SJSA1 (cell line): ENCODE results near the gene TUBB6. TPM values are rescaled to one million over a fixed set of nuclear protein-coding genes. Genes with fewer than 3 reads are reported as not detected.

Experiments
- DNase-seq, 2 experiments: peaks; one replicate each; pipeline ENCODE4 v3.0.0-alpha.2; 2015 to 2020; ENCODE audit warnings: low spot score in 2 of 2, low read depth in 1 of 2
- H3K27ac ChIP-seq: fragments of 250-450 bp; sonication (Bioruptor Pico); 2 replicates; pipeline ENCODE4 v1.5.1; 2020; ENCODE audit warnings: mild to moderate bottlenecking, moderate library complexity
- H3K27me3 ChIP-seq: fragments of 250-450 bp; sonication (Bioruptor Pico); replicated peaks from 2 replicates; pipeline ENCODE4 v1.5.1; 2020; ENCODE audit warnings: mild to moderate bottlenecking, moderate library complexity
- H3K36me3 ChIP-seq: fragments of 250-450 bp; sonication (Bioruptor Pico); 2 replicates; pipeline ENCODE4 v1.5.1; 2020; ENCODE audit warnings: mild to moderate bottlenecking
- H3K4me1 ChIP-seq: fragments of 250-450 bp; sonication (Bioruptor Pico); replicated peaks from 2 replicates; pipeline ENCODE4 v1.6.1; 2021; ENCODE audit warnings: mild to moderate bottlenecking
- H3K4me3 ChIP-seq: fragments of 250-450 bp; sonication (Bioruptor Pico); 2 replicates; pipeline ENCODE4 v1.5.1; 2020; ENCODE audit warnings: mild to moderate bottlenecking
- H3K9me3 ChIP-seq: fragments of 250-450 bp; sonication (Bioruptor Pico); replicated peaks from 2 replicates; pipeline ENCODE4 v1.5.1; 2020; ENCODE audit warnings: mild to moderate bottlenecking
- total RNA-seq: library from RNA; depleted of rRNA; stranded (reverse); fragments of >200 nt; shearing (Covaris generic); gene quantifications from 2 replicates; pipeline ENCODE4 v1.2.3, GENCODE V29; 2014

TUBB6 gene
- total RNA-seq, 1 experiment from 2014 or later, result 738 TPM

DNA sequence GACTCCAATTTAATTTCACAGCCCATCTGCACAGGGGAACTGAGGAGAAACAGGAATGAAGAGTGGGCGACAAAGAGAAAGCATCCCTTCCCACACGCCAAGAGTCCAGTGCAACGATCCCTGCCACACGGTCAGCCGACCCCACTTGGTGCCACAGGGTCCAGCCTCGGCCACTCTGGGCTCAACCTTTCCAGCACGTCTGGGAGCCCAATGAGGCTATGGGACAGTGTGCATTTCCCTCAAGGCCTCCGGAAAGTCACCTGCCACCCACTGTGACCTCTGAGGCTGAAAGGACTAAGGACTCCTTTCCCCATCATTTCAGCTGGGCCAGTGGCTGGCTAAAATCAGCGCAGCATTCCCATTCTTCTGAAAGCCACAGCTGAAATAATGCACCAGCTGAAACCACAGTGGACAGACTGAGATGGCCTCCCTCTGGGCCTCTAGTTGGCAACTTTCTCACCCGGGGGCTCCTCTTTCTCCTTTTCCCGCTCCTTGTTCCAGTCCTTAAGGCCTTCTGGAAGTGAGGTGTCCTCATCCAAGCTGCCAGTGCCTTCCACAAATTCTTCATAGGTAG is 21.2 kb downstream of the TUBB6 start:
- no peak for DNase-seq
- Histone ChIP-seq H3K9me3 (no peaks in the 10 kb centered on the region), H3K4me1 (peaks cover 5% of the 10 kb centered on the region), H3K4me3 (no peak overlapping the region), H3K36me3 (peaks cover 78% of the 10 kb centered on the region), H3K27me3 (no peaks in the 10 kb centered on the region), H3K27ac (no peak overlapping the region)

DNA sequence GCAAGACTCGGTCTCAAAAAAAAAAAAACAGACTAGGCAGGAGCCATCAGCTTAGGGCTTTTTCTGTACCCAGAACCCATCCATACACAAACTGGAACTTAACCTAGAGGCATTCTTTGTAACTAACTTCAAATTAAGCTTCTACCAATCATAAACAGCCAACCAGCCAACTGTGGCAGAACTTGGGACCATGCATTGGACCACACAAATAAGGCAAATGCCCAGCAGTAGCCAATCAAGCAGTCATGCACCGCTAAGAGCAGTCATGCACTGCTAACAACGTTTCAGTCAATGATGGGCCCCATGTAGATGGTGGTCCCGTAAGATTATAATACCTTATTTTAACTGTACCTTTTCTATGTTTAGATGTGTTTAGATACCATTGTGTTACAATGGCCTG is 22.7 kb downstream of the TUBB6 start:
- Histone ChIP-seq H3K36me3 (peaks cover 76% of the 10 kb centered on the region), H3K4me3 (no peak overlapping the region), H3K27me3 (no peaks in the 10 kb centered on the region), H3K27ac (no peak overlapping the region), H3K4me1 (peaks cover 5% of the 10 kb centered on the region), H3K9me3 (no peaks in the 10 kb centered on the region)
- no peak for DNase-seq

DNA sequence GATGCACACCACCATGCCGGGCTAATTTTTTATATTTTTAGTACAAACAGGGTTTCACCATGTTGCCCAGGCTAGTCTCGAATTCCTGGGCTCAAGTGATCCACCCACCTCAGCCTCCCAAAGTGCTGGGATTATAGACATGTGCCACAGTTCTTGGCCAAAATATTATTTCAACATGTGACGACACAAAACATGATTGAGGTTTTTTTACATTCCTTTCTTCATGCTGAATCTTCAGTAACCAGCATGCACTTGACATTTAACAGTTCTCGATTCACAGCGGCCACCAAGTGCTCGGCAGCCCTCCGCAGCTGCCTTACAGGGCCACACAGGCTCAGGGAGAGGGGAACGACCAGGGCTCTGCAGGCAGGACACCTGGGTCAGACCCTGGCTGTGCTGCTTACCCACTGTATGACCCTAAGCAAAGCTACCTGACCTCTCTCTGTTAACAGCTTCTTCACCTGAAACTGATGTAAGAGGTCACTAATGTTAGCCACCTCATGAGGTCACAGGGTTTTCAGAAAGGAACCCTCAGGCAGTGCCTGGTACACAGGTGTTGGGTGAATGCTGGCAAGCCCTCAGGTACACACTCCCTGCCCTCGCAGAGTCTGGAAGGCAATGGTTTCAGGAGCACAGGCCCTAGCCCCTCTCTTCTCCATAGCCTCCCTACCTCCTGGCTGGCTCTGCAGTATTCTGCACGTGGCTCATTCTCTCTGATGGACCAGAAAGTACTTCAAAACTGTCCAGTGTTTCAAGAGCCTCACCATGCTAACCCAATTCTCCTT is 25.7 kb downstream of the TUBB6 start:
- Histone ChIP-seq H3K4me1 (peaks cover 16% of the 10 kb centered on the region), H3K27ac (no peak overlapping the region), H3K9me3 (no peaks in the 10 kb centered on the region), H3K4me3 (no peak overlapping the region), H3K27me3 (no peaks in the 10 kb centered on the region), H3K36me3 (peaks cover 73% of the 10 kb centered on the region)
- DNase-seq, result no peak

DNA sequence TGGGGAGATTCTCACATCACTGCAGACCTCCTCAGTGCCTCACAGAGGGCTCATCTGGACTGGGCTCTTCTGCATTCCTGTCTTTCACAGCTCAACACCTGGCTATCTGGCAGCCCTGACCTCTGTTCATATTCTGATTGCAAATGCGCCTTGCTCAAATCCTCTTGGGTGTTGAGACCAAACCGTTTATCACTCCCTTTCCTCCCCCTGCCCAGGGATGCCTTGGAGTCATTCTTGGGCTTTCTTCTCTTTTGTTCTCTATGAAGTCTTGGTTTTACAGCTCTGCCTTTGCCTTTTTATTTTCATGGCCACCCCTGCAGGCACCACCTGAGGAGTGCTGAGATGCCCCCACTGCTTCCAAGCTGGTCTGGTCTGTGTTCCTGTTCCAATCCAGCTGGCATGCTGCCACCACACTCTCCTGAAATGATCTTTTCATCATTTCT is 26.3 kb downstream of the TUBB6 start:
- H3K27me3 ChIP-seq, result no peaks in the 10 kb centered on the region
- H3K9me3 ChIP-seq, result no peaks in the 10 kb centered on the region
- H3K27ac ChIP-seq, result no peak overlapping the region
- no peak for DNase-seq
- H3K36me3 ChIP-seq, result peaks cover 68% of the 10 kb centered on the region
- no peak overlapping the region for H3K4me3 ChIP-seq
- H3K4me1 ChIP-seq, result peaks cover 16% of the 10 kb centered on the region

DNA sequence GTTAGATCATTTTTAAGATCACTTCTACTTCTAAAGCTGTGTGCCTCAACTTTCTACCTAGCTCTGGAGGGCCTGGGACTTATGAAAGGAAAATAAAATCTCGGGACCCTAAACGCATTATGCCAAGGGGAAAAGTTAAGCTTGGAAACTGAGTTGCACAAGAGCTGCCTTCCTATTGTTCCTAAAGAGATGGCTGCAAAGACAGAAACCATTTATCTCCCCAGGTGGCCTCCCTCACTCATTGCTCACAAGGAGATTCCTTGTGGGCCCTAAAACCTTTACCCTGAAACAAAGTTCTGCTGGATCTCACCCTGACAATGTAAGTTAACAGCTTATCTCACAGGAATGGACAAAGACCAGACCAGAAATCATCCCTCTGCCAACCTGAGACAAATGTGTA is 26.8 kb downstream of the TUBB6 start:
- DNase-seq, result no peak
- Histone ChIP-seq H3K27me3 (no peaks in the 10 kb centered on the region), H3K27ac (no peak overlapping the region), H3K4me1 (peaks cover 16% of the 10 kb centered on the region), H3K9me3 (no peaks in the 10 kb centered on the region), H3K36me3 (peaks cover 64% of the 10 kb centered on the region), H3K4me3 (no peak overlapping the region)

DNA sequence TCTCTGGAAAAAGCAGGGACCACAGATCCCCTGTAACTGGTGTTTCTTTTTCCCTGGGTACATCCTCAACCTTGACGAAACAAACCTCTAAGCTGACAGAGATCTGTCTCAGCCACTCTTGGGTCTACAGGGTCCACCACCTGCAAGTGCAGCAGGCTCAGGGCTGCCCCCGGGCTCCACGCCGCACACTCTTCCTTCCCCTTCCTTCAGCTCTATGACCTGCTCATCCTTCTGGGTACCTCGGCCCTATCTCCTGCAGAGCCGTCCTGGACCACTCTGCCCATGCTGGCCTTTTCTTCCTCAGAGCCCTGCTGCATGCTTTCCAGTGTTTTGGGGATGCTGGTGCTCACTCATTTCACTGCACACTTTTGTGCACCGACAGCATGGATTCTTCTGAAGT is 27.5 kb downstream of the TUBB6 start:
- no peak overlapping the region for H3K4me3 ChIP-seq
- peaks cover 16% of the 10 kb centered on the region for H3K4me1 ChIP-seq
- DNase-seq, result no peak
- H3K9me3 ChIP-seq, result no peaks in the 10 kb centered on the region
- peaks cover 66% of the 10 kb centered on the region for H3K36me3 ChIP-seq
- H3K27me3 ChIP-seq, result no peaks in the 10 kb centered on the region
- H3K27ac ChIP-seq, result no peak overlapping the region

DNA sequence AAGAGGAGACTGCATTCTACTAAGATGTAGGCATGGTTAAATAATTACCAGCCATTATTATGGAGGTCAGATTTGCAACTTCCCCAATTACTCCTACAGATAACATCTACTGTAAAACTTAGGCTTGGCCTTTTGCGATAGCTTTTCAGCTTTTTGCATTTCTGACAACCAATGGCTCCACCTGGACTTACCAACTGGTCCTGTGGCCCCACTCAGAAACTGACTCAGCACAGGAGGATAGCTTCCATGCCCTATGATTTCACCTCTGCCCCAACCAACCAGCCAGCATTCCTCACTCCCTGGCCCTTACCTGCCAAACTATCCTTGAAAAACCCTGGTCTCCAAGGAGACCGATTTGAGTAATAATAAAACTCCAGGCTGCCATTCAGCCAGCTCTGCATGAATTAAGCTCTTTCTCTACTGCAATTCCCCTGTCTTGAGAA is 28.2 kb downstream of the TUBB6 start:
- peaks cover 63% of the 10 kb centered on the region for H3K36me3 ChIP-seq
- no peaks in the 10 kb centered on the region for H3K9me3 ChIP-seq
- H3K27ac ChIP-seq, result no peak overlapping the region
- H3K4me3 ChIP-seq, result no peak overlapping the region
- H3K4me1 ChIP-seq, result peaks cover 16% of the 10 kb centered on the region
- H3K27me3 ChIP-seq, result no peaks in the 10 kb centered on the region
- no peak for DNase-seq

DNA sequence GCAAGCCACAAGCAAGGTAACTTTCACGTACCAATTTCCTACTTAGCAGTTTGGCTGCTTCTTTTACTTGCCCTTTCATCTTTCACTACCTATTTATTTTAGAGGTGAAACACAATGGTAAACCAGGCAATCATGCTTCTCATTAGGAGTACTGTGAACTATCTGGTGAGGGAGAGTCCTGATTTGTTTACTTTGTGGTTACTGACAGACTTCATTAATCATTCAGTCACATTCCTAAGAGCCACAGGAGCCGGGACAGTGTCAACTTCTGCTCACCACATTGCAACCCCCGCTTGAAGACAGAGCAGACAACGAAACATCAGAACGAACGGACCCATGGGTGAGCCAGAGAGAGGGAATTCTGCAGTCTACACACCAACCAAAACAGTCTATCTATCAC is 28.8 kb downstream of the TUBB6 start:
- no peaks in the 10 kb centered on the region for H3K27me3 ChIP-seq
- H3K4me3 ChIP-seq, result no peak overlapping the region
- peak; percentile 70 to 73 for DNase-seq
- H3K4me1 ChIP-seq, result peaks cover 16% of the 10 kb centered on the region
- no peaks in the 10 kb centered on the region for H3K9me3 ChIP-seq
- no peak overlapping the region for H3K27ac ChIP-seq
- H3K36me3 ChIP-seq, result peaks cover 64% of the 10 kb centered on the region

DNA sequence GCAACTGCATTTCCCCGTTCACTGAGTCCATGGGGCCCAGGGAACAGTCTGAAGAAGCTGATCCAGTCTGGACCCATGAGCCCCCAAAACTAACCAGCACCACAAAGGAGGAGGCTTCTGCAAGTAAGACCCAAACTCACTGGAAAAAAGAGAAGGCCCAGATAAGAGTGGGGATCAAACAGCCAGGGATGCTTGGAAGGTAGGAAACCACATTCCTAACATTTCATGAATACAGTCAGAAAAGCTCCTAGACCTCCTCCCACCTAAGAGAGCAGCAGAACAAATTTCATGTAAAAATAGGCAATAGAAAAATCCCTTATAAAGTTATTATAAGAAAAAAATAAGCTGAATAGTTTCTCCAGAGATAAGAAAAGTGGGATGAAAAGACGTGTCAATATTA is 30.3 kb downstream of the TUBB6 start:
- Histone ChIP-seq H3K27me3 (no peaks in the 10 kb centered on the region), H3K27ac (no peak overlapping the region), H3K4me3 (no peak overlapping the region), H3K9me3 (no peaks in the 10 kb centered on the region), H3K4me1 (peaks cover 16% of the 10 kb centered on the region), H3K36me3 (peaks cover 75% of the 10 kb centered on the region)
- DNase-seq, result no peak

DNA sequence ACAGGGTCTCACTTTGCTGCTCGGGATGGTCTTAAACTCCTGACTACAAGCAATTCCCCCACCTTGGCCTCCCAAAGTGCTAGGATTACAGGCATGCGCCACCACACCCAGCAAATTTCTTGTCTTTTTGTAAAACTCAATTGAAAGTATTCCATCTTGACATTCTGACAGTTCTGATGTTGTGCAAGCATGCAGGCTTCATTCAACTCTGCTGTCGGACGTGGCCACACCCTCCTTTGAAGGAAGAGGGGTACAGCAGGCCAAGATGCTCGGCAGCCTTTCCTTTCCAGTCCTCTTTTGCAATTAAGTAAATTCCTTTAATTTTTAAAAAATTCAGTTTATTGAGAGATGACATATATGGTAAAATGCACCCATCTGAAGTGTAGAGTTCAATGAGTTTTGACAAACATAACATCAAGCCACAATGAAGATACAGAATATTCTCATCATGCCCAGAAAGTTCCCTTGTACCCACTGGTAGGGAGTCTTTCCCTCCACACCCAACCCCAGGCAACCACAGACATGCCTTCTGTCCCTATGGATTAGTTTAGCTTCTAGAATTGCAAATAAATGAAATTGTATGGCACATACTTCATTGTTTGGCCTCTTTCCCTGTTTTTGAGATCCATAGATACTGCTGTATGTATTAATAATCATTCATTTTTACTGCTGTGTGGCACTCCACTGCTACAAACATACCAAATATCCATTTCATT is 33.1 kb downstream of the TUBB6 start:
- peaks cover 76% of the 10 kb centered on the region for H3K36me3 ChIP-seq
- no peak for DNase-seq
- no peak overlapping the region for H3K27ac ChIP-seq
- no peaks in the 10 kb centered on the region for H3K9me3 ChIP-seq
- H3K4me3 ChIP-seq, result no peak overlapping the region
- H3K4me1 ChIP-seq, result peaks cover 16% of the 10 kb centered on the region
- H3K27me3 ChIP-seq, result no peaks in the 10 kb centered on the region

DNA sequence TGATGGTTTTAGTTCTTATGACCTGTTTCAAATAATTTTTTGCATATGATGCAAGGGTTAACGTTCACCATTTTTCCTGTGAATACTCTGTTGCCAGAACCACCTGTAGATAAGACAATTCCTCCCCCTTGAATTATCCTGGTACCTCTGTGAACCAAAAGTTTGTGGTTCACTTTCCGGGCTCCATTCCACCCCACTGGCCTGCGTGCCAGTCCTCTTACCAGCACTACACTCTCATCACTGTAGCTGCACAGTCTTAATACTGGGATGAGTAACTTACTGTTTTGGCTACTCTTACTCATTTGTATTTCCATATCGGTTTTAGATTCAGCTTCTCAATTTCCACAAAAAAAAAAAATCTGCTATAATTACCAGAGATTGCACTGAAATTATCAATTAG is 34.6 kb downstream of the TUBB6 start:
- no peak overlapping the region for H3K4me3 ChIP-seq
- no peak overlapping the region for H3K27ac ChIP-seq
- peaks cover 4% of the 10 kb centered on the region for H3K4me1 ChIP-seq
- no peak for DNase-seq
- peaks cover 75% of the 10 kb centered on the region for H3K36me3 ChIP-seq
- no peaks in the 10 kb centered on the region for H3K27me3 ChIP-seq
- H3K9me3 ChIP-seq, result no peaks in the 10 kb centered on the region

DNA sequence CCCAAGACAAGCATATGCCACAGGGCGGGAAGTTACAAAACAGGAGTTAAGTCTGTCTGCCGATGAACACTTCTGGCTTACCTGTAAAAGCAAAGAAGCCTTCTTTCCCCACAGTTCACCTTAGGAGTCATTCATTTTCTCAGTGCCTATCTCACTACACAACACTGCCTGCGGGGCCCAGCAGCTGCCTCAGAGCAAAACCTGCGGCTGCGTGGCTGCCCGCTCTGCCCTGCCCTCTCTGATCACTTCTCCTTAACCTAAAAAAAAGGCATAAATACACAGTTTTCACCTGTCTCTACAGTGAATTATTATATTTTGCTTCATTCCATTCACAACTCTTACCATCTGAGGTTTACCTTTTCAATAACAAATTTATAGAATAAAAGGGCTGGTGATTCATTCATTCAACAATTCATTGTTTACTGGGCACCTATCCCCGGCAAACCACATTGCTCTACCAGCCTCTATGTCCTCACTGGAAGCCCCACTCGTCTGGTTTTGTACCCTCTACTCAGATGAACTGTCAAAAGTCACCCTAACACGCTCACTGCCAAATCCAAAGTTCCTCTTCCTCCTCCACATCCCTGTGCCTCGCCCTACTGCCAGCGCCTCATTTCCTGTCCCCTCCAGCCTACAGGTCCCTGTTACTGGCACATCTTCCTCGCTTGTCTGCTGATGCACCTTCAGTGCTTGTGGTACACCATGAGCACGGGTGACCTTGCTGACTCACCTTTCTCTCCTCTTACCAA is 37.6 kb downstream of the TUBB6 start:
- DNase-seq, result no peak
- no peak overlapping the region for H3K4me3 ChIP-seq
- H3K9me3 ChIP-seq, result no peaks in the 10 kb centered on the region
- H3K27ac ChIP-seq, result no peak overlapping the region
- no peaks in the 10 kb centered on the region for H3K27me3 ChIP-seq
- no peaks in the 10 kb centered on the region for H3K4me1 ChIP-seq
- H3K36me3 ChIP-seq, result peaks cover 81% of the 10 kb centered on the region

DNA sequence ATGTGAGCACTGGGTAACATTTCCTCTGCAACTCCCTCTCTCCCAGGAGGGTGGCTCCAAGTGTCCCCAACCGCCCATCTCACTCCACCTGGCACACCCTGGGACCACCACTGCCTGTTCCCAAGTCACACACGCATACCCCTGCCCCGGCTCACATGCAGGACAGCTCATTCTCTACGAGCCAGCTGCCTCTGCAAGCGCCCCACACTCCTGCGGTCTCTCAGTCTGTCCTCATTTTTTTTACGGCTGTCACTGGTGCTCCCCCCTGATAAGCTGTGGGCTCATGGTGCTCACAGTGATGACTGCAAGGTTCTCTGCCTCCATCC is 38.2 kb downstream of the TUBB6 start:
- no peak overlapping the region for H3K4me3 ChIP-seq
- no peaks in the 10 kb centered on the region for H3K9me3 ChIP-seq
- H3K4me1 ChIP-seq, result no peaks in the 10 kb centered on the region
- no peak overlapping the region for H3K27ac ChIP-seq
- no peak for DNase-seq
- no peaks in the 10 kb centered on the region for H3K27me3 ChIP-seq
- peaks cover 86% of the 10 kb centered on the region for H3K36me3 ChIP-seq

DNA sequence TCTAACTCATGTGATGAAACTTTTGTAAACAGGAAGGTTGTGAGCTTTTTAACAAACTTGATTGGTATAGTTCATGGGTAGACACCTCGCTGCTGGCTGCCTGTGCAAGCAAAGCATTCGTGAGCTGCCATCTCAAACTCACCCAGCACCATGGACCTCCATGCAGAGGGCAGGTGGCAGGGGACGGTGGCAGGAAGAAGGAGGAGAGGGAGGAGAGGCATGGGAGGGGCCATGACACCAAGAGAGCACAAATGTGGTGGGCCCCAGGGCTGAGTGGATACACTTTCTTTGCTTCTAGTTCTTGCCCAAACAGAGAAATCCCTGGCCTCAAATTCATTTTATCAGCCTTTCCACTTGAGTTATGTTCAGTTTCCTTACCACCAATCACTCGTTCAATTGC is 39.9 kb downstream of the TUBB6 start:
- Histone ChIP-seq H3K36me3 (peaks cover 87% of the 10 kb centered on the region), H3K27me3 (no peaks in the 10 kb centered on the region), H3K9me3 (no peaks in the 10 kb centered on the region), H3K4me1 (no peaks in the 10 kb centered on the region), H3K27ac (no peak overlapping the region), H3K4me3 (no peak overlapping the region)
- no peak for DNase-seq
